Subcutaneous abdominal adipose tissue (tissue), 5 donors: ENCODE results near the gene LPGAT1.

Source experiments
- H3K27ac ChIP-seq: one replicate; pipeline ENCODE4 v1.7.0; 2013; ENCODE audit warnings: low read depth, mild to moderate bottlenecking, inconsistent platforms, low read length, moderate library complexity
- H3K27me3 ChIP-seq, 5 donors: one replicate each; pipeline ENCODE4 v1.7.0; 2013; ENCODE audit warnings: low read length in 5 of 5, inconsistent platforms in 1 of 5; ENCODE audit not compliant: control insufficient read depth in 5 of 5, insufficient read depth in 4 of 5
- H3K36me3 ChIP-seq, 5 donors: one replicate each; pipeline ENCODE4 v1.7.0; 2013; ENCODE audit warnings: low read length in 5 of 5; ENCODE audit not compliant: control insufficient read depth in 5 of 5, insufficient read depth in 5 of 5
- H3K4me1 ChIP-seq, 5 donors: one replicate each; pipeline ENCODE4 v1.7.0; 2013; ENCODE audit warnings: low read length in 5 of 5, mild to moderate bottlenecking in 3 of 5, moderate library complexity in 1 of 5; ENCODE audit not compliant: control insufficient read depth in 5 of 5, insufficient read depth in 5 of 5
- H3K4me3 ChIP-seq, 5 donors: one replicate each; pipeline ENCODE4 v1.7.0; 2013; ENCODE audit warnings: low read length in 5 of 5, low read depth in 1 of 5
- H3K9ac ChIP-seq, 5 donors: one replicate each; pipeline ENCODE4 v1.7.0; 2013; ENCODE audit warnings: low read length in 5 of 5, mild to moderate bottlenecking in 4 of 5, moderate library complexity in 3 of 5
- H3K9me3 ChIP-seq, 5 donors: one replicate each; pipeline ENCODE4 v1.7.0; 2013; ENCODE audit warnings: low read length in 5 of 5; ENCODE audit not compliant: control insufficient read depth in 5 of 5
- donor health status: healthy.
- donor health status: healthy.
- donor health status: healthy.
- donor health status: healthy.
- donor health status: healthy.

LPGAT1 gene

DNA sequence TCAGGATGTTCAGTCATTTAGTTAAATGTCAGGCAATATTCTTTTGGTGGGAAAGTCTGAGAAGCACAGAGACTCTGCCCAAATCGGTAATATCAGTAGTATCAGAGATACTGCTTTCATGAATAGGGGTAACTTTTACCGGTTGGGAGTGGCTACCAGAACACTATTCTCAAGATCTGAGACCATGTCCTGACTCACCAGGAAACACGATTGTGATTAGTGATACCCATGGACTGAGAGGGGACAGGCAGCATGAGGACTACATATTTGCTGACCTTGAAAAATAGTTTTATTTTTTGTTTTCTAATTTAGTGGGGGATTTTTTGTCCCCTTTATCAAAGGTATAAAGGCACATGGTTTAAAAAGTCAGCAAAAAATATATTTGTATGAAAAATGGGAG lies 79.1 kb downstream of the LPGAT1 start:
- Histone ChIP-seq H3K36me3 (peaks cover 40 to 49% (median 44%) of the 10 kb centered on the region in 5 donors), H3K4me3 (no peak overlapping the region), H3K27ac (no peak overlapping the region), H3K27me3 (no peaks in the 10 kb centered on the region), H3K9ac (no peak overlapping the region), H3K9me3 (no peaks in the 10 kb centered on the region), H3K4me1 (no peaks in the 10 kb centered on the region)

DNA sequence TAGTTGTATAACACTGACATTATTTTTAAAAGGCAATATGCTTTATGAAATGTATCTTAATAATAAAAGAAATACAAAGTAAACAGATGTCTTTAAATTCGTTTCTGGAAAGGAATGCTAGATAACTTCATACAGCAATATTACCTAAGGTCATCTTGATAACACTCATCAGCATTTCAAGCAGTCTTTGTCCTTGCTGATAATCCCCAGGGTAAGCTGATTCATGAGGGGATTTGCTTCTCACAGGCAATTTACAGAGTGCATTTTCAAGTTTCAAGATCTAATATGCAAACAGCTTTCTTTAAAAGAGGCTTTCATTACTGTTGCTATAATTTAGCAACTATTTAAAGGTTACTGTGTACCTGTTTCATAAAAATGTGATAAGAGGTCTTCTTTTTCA lies 80.0 kb downstream of the LPGAT1 start:
- Histone ChIP-seq H3K4me3 (no peak overlapping the region), H3K4me1 (no peaks in the 10 kb centered on the region), H3K27ac (no peak overlapping the region), H3K9me3 (no peaks in the 10 kb centered on the region), H3K36me3 (peaks cover 40 to 49% (median 45%) of the 10 kb centered on the region in 5 donors), H3K27me3 (no peaks in the 10 kb centered on the region), H3K9ac (no peak overlapping the region)

DNA sequence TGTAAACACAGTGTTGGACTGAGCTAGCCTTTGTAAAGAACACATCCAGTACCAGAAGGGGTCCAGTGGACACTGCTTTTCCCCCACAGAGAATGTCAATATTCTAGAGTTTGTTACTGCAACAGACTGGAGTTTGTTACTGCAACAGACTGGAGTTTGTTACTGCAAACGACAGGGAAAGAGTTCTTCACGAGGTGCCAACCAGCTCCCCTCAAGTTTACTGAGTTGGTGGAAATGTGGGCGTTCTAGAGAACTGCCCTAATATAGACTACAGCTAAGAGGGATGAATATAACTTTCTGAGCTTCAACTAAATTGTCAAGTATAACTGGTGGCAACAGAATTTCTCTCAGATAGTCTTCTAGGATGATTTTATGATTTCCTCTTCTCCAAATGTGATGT lies 81.3 kb downstream of the LPGAT1 start:
- H3K36me3 ChIP-seq: peaks cover 40 to 49% (median 46%) of the 10 kb centered on the region in 5 donors
- H3K9me3 ChIP-seq: no peaks in the 10 kb centered on the region
- no peak overlapping the region for H3K27ac ChIP-seq
- no peak overlapping the region for H3K4me3 ChIP-seq
- no peaks in the 10 kb centered on the region for H3K27me3 ChIP-seq
- H3K4me1 ChIP-seq: no peaks in the 10 kb centered on the region
- no peak overlapping the region for H3K9ac ChIP-seq

DNA sequence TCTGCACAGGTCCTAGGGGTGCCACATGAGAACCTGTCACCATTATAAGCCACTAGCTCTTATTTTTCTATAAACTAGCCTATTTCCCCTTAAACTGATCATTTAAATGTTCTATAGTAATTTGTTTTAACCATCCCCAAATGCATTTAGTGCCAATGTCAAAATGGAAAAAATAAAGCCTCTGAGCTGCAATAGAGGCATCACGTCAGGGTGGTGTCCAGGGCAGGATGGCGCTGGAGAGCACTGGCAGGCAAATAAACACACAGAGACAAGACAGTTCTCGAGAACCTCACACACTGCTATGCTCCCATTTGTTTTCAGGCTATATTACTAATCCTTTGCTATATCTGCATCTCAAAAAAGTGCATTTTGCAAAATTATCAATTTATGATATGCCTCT lies 81.8 kb downstream of the LPGAT1 start:
- H3K27ac ChIP-seq: no peak overlapping the region
- no peaks in the 10 kb centered on the region for H3K4me1 ChIP-seq
- peaks cover 40 to 46% (median 45%) of the 10 kb centered on the region in 5 donors for H3K36me3 ChIP-seq
- H3K4me3 ChIP-seq: no peak overlapping the region
- H3K9me3 ChIP-seq: no peaks in the 10 kb centered on the region
- no peaks in the 10 kb centered on the region for H3K27me3 ChIP-seq
- H3K9ac ChIP-seq: no peak overlapping the region

DNA sequence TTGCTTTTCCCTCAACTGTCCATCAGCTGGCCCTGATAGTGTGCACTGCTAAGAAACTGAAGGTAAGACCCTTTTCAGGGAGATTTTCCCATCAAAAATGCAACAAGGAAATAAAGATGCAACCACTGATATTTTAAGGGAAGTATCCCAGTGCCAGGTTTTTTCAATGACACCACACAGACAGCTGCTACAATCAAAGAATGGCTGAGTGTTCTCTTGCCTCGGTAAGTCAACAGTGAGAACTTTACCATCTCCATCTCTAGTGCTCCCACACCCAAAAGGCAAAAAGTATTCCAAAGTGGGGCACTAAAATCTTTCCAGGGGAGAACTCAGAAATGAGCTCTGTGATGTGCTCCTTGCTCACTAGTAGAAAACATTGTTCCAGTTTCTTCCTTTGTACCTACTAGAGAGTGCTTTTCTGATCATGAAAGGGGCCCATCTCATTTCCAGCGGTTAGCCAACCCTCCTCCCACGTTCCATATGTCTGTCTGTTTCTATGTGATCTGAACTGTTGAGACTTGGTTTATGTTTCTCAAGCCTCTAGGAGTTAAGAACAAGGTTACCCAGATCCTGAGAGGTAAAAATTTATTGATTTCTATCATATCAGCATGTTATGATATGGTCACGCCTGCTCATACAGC lies 87.6 kb downstream of the LPGAT1 start:
- H3K9me3 ChIP-seq: no peaks in the 10 kb centered on the region
- no peaks in the 10 kb centered on the region for H3K4me1 ChIP-seq
- peaks cover 11 to 17% (median 15%) of the 10 kb centered on the region in 5 donors for H3K36me3 ChIP-seq
- H3K27ac ChIP-seq: no peak overlapping the region
- H3K27me3 ChIP-seq: peaks cover 0 to 2% (median 0%) of the 10 kb centered on the region in 5 donors
- H3K9ac ChIP-seq: no peak overlapping the region
- no peak overlapping the region for H3K4me3 ChIP-seq

DNA sequence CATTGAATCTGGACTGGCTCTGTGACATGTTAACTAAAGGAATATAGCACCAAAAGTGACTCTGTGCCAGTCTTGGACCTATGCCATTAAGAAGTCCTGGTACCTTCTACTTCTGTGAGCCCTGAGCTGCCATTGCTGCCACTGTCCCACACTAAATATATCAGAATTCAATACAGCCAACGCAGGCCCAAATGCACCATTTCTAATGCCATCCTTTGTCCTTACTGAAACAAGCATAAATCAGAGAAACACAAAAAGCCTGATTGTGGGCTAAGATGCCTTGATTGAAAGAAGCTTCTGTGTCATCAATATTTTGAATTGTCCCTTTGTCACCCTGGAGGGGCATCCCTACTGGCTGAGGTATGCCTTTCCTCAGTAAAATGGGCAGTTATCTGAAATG lies 88.3 kb downstream of the LPGAT1 start:
- H3K27ac ChIP-seq: no peak overlapping the region
- H3K4me1 ChIP-seq: no peaks in the 10 kb centered on the region
- H3K27me3 ChIP-seq: peaks cover 0 to 3% (median 0%) of the 10 kb centered on the region in 5 donors
- no peak overlapping the region for H3K9ac ChIP-seq
- H3K36me3 ChIP-seq: peaks cover 4 to 10% (median 9%) of the 10 kb centered on the region in 5 donors
- no peak overlapping the region for H3K4me3 ChIP-seq
- no peaks in the 10 kb centered on the region for H3K9me3 ChIP-seq

DNA sequence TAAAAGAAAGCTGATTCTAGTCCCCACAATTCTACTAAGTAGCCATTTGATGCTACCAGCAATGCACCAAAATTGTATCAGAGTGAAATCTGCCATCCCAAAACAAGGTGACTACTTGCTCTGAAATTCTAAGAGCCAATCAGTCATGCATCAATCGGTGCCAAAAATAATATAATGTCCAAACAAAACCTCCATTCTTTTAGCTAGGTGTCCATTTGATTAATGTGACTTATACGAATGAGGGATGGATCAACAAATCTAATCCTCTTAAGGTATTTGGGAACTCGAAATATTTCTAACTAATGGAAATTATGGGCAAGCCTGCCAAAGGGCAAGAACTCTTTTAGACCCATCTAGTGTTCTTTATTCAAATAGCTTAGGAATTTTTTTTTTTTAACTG lies 88.8 kb downstream of the LPGAT1 start:
- H3K36me3 ChIP-seq: peaks cover 0 to 5% (median 4%) of the 10 kb centered on the region in 5 donors
- H3K4me3 ChIP-seq: no peak overlapping the region
- H3K27me3 ChIP-seq: peaks cover 0 to 7% (median 0%) of the 10 kb centered on the region in 5 donors
- no peaks in the 10 kb centered on the region for H3K4me1 ChIP-seq
- no peak overlapping the region for H3K27ac ChIP-seq
- no peak overlapping the region for H3K9ac ChIP-seq
- H3K9me3 ChIP-seq: no peaks in the 10 kb centered on the region

DNA sequence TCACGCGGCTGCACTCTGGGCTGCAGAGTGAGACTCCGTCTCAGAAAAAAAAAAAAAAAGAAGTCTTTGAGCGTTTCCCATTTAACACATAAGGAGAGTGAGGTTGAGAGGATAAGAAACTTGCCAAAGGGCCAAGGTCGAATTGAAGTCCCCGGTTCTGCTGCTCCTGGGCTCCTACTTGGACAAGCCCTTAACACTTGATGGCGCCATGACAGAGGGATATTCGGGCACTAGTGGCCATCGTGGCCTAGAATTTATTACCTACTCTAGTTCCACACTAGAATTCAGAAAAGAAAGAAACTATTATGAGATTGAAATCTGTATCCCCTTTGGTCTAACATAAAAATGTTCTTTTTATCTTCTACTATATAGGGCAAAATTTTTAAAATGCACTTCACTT lies 89.4 kb downstream of the LPGAT1 start:
- Histone ChIP-seq H3K9me3 (no peaks in the 10 kb centered on the region), H3K9ac (no peak overlapping the region), H3K36me3 (peaks cover 0 to 4% (median 2%) of the 10 kb centered on the region in 5 donors), H3K4me3 (no peak overlapping the region), H3K27ac (no peak overlapping the region), H3K4me1 (no peaks in the 10 kb centered on the region), H3K27me3 (peaks cover 0 to 7% (median 2%) of the 10 kb centered on the region in 5 donors)

DNA sequence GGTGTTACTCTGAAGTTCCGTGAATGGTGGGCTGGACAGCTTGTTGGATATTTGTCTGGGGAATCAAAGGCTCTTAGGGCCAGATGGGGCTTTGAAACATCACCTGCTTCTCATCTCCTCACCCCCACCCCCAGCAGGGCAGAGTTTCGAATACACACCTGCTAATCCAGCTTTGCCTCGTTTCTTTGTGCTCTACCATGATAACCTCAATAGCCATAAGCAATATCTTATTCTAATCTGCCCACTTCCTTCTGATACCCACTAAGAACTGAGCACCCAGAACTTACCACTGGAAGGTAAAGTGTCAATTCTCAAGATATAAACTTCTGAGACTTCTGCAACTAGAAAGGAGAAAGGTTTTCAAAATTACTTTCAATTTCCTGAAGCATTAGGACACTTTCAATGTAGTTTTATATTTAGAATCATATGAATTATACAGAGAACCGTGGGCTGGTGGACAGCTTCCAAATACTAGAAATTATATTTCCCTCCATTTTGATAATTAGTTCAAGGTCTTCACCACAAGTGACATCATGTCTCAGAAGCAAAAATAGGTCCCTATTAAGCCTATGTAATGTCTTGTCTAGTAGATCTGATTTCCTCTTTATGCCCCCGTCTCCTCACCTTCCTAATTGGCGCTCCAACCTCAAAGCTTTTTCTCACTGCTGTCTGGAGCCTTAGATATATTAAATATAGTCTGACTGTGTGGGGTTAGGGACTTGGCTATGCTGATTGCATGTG lies 90.7 kb downstream of the LPGAT1 start:
- no peaks in the 10 kb centered on the region for H3K9me3 ChIP-seq
- H3K36me3 ChIP-seq: no peaks in the 10 kb centered on the region
- no peak overlapping the region for H3K9ac ChIP-seq
- H3K27ac ChIP-seq: no peak overlapping the region
- peaks cover 0 to 5% (median 2%) of the 10 kb centered on the region in 5 donors for H3K4me1 ChIP-seq
- H3K27me3 ChIP-seq: peaks cover 0 to 9% (median 2%) of the 10 kb centered on the region in 5 donors
- no peak overlapping the region for H3K4me3 ChIP-seq

DNA sequence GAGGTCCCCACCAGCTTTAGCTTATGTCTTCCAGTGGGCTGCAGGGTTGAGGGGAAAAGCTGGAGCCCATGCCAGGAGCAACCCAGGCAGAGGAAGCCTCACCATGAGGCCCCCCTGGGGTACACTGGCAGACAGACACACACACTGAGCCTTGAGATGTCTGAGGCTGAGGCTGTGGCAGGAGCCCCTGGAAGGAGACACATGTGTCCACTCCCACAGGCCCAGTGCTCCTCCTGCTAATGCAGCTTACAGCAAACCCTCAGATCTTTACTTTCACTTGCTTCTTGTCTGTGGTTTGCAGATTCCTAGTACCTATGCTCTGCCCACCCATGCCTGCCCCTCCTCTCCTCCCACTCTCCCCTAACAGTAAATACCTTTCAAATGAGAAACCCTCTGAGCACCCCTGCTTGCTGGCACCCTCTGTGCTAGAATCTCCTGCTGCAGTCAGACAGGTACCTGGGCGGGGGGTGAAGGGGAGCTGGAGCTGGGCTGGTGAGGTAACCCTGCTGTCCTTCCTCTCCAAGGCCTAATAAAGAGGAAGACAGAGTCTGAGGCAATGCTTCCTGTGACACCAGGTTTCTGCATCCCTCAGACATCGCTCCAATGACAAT lies 91.8 kb downstream of the LPGAT1 start:
- Histone ChIP-seq H3K36me3 (no peaks in the 10 kb centered on the region), H3K9me3 (no peaks in the 10 kb centered on the region), H3K4me3 (no peak overlapping the region), H3K27ac (no peak overlapping the region), H3K27me3 (peaks cover 0 to 9% (median 2%) of the 10 kb centered on the region in 5 donors), H3K9ac (no peak overlapping the region), H3K4me1 (peaks cover 0 to 5% (median 2%) of the 10 kb centered on the region in 5 donors)
